C1 segment of cervical spinal cord (tissue), 14 donors: ENCODE results near the gene WDFY1.
A peak's percentile ranks its signal among the peaks of the same experiment; 100 is the strongest.

Source experiments
- DNase-seq, 14 donors: peaks; one replicate each; lab custom pipeline; 2025; lab: John Stamatoyannopoulos, UW

Gene WDFY1, protein sequence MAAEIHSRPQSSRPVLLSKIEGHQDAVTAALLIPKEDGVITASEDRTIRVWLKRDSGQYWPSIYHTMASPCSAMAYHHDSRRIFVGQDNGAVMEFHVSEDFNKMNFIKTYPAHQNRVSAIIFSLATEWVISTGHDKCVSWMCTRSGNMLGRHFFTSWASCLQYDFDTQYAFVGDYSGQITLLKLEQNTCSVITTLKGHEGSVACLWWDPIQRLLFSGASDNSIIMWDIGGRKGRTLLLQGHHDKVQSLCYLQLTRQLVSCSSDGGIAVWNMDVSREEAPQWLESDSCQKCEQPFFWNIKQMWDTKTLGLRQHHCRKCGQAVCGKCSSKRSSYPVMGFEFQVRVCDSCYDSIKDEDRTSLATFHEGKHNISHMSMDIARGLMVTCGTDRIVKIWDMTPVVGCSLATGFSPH

DNA sequence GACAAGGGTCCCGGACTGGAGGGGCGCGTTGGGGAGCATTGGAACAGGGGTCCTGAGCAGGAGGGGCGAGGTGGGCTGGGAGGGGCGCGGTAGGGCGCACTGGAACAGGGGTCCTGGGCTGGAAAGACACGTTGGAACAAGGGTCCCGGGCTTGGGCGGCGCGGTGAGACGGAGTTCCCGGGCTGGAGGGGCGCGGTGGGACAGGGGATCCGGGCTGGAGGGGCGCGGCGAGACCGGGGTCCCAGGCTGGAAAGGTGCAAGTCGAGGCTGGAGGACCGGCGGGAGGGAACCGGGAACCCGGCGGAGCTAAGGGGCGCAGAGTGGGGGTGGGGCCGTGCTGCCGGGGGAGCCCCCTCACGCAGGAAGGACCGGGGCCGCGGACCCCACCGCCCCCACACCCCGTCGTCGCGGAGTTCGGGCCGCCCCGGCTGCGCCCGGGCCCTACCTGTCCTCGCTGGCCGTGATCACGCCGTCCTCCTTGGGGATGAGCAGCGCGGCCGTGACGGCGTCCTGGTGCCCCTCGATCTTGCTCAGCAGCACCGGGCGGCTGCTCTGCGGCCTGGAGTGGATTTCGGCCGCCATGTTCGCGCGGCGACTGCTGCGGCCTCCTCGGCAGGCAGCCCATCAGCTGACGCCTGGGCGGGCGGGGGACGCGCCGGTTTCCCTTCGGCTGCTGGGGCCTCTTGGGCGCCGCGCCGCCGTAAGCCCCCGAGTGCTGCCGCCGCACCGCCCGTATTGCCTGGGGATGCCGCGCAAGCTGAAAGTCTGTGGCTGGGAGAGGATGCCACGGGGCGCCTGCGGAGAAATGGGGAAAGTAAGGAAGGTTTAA, at the start of gene WDFY1:
Gene WDFY1 (minus strand): TSS at position 633 of the 829 bp plus-strand sequence. CDS start 51 bp downstream, at position 582.
- peak in 13 of 14 donors; percentile 43 to 90 (median 80) for DNase-seq

DNA sequence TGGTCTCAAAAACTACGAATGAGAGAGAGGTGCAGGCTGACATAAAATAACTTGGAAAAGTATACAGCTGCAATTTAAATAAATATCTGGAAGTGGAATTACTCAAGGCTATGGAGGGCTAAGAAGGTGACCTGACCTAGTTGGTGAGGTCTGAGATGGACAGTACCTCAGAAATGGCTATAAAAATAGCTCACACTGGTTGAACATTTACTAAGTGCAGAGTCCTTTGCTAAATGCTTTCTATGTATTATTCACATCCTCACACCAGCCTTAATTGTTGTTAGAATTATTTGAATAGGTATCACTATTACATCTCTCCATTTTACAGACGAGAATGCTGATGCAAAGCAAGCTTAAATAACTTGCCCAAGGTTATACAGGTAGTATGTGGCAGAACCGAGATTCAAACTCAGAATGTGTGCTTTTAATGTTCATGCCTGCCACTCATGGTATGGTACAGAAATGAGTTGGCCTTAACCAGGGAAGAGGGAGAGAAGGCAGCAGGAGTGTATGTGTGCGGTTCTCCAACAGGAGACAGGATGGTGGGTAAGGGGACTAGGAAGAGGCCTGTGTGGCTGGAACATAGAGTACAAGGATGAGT, 49.5 kb upstream of the WDFY1 start:
- no peak for DNase-seq

DNA sequence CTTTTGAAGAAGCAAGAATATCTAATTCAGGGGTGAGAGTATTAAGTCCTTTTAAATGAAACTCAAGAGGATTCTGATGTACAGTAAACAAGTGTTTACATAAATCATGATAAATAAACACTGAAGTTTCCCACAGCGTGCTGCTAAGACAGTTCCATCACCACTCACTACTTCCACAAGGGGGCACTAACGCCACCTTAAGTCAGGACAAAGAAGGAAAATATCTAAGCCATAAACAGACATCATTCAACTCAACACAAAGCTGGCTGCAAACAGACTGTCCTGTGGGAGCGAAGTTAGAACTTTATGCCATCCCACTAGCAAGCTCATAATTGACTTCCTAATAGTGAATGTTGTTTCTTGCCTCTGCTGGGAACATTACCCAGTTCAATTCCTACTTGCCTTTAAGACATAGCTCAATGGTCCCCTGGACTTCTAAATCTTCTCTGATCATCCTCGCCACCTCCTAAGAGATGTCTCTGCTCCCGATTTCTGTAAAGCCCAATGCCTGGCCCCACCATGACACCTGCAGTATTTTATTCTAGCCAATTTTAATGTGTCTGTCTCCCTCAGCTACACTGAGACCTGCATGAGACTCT, 48.6 kb upstream of the WDFY1 start:
- DNase-seq, result peak in 10 of 14 donors; percentile 3 to 38 (median 28)

DNA sequence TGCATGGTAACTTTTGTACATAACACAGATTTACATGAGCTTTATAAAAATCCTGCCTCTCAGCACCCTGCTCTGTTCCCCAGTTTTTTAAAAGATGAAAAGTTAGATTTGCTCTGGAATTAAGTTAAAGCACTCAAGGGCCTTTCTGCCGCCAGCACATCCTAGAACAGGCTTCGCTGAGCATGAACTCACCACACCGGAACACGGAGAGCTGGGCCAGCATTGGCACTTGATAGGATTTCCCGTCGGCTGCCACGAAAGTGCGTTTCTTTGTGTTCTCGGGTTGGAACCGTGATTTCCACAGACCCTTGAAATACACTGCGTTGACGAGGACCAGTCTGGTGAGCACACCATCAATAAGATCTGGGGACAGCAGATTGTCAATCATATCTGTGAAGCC, 46.5 kb upstream of the WDFY1 start:
- no peak for DNase-seq

DNA sequence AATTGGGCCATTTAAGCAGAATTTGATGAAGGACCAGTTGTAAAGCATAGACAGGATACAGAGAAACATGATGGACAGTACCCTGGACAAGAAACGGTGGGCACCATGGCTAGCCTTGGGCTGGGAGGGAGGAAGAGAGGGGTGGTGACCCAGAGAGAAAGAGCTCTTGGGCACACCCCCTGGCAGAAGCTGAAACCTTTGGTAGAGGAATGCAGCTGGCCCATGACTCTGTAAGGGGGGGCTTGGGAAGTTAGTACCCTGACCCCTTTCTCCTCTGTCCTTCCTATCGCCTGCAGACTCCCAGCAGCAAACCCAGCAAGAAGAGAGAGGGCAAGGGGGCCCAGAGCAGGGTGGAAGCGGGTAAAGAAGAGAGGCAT, 44.7 kb upstream of the WDFY1 start:
- no peak for DNase-seq

DNA sequence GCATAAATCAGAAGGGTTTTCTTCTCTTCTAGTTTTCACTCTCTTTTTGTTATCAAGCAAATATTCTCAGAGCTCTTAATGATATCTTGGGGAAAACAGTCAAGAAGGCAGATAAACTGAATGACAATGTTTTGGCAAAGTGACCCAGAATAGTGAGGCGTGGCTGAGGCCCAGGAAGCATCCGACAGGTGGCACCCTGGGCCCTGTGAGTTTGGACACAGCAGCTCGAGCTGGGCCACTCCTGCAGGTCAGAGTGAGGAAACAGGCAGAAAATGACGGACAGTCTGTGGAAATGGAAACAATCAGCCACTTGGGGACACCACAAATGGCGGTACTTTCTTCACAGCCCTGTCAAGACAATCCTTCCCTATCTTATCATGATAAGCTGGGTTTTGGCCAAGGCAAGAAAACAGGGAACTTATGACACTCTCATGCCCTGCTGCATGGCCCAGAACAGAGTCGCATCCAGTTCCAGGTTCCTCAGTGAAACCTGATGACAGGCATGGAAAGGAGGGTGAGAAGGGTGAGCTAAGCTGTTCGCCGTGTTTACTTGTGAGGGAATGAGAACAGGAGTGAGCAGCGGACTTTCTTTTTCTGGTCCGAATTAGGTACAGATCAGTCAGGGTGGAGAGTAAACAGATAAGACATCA, 44.2 kb upstream of the WDFY1 start:
- DNase-seq, result no peak

DNA sequence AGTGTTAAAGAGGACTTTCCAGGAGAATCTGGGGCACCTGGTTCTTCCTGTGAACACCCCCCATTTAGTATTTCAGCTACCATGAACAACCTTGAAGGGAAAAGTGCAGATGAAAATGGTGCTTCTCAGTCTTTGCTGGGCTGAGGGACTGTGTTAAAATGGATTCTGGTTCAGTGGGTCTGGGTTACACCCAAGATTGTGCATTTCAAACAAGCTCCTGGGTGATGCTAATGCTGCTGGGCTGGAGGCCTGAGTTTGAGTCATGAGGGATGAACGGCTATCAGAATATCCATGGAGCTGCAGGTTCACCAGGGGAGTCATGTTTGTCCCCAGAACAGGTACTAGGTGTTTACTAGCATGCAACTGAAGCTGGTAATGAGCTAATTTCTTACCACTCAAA, 36.1 kb upstream of the WDFY1 start:
- DNase-seq, result no peak

DNA sequence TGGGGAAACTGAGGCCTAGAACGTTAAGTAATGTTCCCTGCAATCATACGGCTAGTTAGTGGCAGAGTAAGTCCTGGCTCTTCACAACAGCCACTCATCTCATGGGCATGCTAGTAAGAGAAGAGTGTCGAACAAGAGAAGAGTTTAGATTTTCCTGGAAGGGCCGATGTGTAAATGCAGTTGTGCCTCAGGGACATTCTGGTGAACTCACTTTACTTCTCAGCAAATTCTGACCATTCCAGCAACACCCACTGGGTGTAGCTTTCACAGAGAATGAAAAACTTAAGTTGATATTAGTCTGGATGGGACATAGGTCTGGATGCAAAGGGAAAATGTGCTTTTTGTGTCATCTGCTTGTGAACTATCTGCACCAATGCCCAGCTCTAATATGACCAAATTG, 35.7 kb upstream of the WDFY1 start:
- DNase-seq, result no peak

DNA sequence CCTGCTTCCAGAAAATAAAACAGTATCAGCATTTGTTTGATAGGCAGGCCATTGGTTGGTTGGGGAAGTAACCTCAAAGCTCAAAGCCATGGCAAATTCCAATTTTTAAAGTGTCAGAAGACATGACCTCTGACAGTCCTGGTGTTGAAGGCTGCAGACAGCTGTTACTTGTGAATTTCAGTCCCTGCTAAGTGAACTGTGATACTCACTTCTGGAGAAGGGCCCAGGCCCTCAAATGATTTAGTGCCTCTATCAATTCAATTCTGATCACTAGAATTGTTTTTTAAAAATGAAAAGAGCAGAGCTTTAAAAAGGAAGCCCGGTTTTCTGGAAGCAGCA, 35.2 kb upstream of the WDFY1 start:
- no peak for DNase-seq

DNA sequence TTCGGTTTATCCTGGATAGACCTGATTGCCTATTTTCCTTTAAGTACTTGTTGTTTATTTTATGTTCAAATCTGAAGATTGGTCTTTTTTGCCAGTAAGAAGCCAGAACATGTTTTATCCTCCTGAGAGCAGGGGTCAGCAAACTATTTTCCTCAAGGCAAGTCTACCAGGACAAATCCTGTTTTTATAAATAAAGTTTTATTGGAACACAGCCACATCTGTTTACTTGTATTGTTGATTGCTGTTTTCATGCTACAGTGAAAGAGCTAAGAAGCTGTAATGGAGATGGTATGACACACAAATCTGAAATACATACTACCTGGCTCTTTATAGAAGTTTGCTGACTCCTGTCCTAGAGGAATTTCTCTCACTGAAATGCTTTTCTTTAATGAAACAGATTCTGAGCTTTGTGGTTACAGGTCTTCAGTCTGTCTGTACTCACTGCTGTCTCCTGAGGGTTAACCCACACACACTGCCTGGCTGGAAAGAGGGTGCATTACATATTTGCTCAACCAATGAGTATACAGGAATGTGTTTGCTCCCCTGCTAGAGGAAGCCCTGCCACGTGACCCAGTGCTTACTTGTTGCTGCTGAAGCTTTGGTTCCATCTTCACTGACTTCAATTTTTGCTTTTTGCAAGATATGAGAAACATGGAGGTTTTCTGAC, 34.7 kb upstream of the WDFY1 start:
- DNase-seq, result no peak

DNA sequence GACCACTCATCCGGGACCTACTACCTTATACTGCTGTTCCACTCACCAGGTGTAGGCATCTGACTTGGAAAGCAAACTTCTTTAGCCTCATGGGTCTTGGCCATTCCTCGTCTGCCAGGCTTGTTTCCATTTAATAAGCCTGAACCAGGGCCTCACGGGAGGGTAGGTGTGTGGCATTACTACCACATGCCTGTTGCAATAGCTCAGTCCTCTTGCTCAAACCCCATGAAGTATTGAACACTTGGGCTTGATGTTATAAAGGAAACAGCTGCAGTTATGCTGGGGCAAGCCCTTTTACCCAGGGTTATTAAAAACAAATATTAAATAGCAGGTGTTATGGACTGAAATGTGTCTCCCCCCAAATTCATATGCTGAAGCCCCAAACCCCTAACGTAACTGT, 33.3 kb upstream of the WDFY1 start:
- no peak for DNase-seq

DNA sequence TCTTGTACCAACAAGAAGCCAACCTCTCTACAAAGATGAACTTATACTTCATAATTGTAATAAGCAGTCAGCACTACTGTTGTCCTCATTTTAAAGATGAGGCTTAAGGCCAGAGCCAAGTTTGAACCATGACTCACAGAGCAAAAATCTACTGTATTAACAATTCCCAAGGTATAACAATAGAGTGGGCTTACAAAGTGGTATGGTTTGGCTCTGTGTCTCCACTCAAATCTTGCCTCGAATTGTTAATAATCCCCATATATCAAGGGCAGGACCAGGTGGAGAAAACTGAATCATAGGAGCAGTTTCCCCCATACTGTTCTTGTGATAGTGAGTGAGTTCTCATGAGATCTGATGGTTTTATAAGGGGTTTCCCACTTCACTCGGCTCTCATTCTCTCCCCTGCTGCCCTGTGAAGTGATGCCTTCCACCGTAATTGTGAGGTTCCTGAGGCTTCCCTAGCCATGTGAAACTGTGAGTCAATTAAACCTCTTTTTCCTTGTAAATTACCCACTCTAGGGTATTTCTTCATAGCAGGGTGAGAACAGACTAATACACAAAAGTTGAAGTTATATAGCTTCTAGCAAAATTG, 31.6 kb upstream of the WDFY1 start:
- DNase-seq, result no peak

DNA sequence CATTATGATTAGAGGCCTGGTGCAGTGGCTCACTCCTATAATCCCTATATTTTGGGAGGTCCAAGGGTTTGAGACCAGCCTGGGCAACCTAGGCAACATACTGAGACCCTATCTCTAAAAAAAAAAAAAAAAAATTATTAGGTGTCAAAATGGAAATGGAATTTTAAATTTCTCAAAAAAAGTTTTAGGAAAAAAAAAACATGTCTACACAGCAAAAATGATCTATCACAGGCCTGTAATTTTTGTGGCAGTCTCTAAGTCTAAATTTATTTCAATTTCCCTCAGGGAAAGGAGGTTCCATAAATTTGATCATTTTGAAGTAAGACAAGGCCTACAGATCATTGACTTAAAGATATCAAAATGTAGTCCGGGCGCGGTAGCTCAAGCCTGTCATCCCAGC, 28.5 kb upstream of the WDFY1 start:
- no peak for DNase-seq

DNA sequence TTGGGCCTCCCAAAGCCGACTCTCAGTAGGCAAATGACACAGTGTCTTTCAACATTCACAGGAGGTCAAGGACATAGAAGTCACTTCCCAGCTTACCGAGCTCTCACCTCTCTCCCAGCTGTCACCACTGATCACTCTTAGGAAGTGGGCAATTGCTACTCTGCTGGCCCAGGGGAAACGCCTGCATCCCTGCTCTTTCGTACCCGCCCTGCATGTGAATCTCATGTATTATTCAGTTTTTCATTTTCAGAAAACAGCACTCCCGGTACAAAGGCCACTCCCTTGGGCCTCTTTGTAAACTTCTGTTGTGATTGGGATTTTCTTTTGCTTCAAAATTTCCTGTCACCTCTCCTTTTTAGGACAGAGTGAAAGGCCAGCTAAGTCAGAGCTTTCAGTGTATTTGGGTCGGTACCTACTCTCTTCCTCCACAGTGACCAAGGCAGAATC, 27.5 kb upstream of the WDFY1 start:
- no peak for DNase-seq

DNA sequence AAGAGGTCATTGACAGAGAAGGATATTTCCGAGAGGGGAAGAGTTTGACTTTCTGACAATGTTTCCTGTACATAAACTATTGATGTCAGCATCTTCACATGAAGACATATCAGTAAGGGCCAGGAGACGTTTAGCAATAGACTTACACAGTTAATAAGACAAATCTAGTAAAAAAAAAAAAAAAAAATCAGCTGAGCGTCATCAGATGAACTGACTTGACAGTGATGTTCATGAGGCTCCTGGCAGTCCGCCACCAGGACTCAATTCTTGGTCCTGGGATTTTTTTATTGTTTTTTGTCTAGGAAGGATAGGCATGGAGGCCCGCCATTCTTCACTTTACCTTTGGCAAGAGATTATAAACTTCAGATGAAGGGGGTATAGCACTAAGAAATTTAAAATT, 26.6 kb upstream of the WDFY1 start:
- no peak for DNase-seq

DNA sequence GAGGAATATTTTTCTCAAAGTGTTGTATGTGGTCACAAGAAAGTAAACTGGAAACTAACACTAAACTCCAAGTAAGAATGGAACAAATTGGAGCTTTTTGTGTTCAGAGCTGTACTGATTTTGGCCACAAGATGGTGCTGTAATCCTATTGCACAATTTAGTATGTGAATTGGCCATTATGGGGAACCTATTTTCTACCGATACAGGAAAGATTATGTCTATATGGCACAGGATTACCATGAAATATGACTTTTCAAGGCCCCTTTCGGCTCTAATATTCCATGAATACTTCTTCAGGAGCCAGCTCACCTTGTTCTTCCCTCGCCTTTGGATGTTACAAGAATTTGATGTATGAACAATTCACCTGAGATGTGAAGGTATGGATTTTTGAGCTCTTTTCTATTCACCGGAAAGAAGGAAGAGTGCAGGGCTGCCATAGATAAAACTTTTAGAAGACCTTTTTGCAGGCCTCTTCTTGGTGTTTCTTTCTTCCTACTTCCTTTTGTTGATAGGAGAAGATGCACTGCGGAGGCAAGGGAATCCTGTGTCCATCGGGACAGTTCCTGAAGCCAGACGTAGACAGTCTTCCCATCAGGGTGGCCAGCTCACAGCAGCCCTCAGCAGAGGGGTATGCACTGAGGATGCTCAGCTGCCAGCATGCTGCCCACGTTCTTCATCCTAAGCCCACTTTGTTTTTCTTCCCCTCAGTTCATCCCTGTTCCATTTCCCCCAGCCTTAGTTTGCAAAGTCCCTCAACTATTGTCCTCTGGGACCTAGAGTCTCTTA, 25.4 kb upstream of the WDFY1 start:
- DNase-seq, result peak in 4 of 14 donors; percentile 3 to 43 (median 17)

DNA sequence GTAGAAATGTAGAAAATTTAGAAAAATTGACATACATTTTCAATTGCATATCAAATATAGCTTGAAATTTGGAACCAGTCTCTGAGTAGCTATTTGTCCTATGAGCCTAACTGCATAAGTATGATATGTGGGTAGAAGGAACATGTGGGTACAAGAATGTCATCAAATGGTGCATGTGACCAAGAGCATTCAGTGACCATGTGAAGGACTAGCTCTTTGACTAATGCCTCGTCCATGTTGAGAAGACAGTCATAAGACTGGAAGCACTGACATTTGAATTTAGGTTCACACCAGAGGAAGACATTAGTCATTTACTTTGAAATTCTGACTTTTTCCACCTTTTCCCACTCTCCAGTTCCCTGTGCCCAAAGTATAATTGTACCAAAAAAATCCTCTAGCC, 24.7 kb upstream of the WDFY1 start:
- DNase-seq, result no peak

DNA sequence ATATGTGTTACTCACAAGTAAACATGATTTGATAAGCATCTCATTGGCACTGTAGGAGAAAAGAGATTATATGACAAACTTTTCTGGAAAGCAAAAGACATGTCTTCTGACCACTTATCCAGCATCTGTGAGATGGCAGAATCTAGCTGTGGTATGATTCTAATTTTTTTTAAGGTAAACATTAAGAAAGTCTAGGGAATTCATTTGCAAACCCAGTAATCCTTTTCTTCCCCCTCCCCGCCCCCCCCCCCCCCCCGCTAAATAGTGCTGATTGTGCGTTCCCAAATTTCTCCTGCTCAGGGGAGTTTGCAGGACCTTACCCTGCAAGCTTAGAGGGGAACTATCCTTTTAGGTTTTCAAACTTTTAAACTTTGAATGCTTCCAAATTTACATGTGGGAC, 24.2 kb upstream of the WDFY1 start:
- no peak for DNase-seq

DNA sequence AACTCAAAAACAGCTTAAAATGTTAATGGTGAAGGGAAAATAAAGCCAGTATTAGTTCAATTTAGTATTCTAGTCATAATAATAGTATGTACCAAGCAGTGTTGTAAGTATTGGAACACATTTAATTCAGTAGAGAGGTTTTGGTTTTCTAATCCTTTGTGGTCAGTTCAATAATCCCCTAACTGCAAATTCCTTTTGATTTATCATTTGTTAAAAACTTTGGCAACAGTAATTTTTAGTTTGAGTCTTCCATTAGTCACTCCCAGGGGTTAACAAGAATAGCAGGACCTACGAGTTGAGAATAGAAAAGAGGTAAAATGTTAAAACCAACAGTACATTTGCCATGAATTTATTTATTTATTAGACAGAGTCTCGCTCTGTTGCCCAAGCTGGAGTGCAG, 22.8 kb upstream of the WDFY1 start:
- DNase-seq, result no peak

DNA sequence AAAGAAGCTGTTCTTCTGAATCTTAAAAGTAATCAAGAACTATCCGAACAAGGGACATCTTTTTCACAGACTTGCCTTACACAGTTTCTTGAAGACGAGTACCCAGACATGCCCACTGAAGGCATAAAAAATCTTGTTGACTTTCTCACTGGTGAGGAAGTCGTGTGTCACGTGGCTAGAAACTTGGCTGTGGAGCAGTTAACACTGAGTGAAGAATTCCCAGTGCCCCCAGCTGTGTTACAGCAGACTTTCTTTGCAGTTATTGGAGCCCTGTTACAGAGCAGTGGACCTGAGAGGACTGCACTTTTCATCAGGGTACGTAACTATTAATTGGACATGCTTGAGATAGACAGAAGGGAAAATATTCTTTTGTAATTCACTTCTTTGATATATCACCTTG, 14.6 kb upstream of the WDFY1 start:
- DNase-seq, result peak in 8 of 14 donors; percentile 4 to 38 (median 15)
